K562 (cell line): Measurements from ENCODE around the gene TFPT. TPM values are rescaled to one million over a fixed set of nuclear protein-coding genes. Genes with fewer than 3 reads are reported as not detected.

Experiments used
- ATAC-seq: fragments of 200-7000 bp; cut with Tn5 transposase; 3 replicates; pipeline ENCODE4 v1.9.1; 2020; ENCODE audit warnings: moderate library complexity
- BruUV-seq: library from RNA; stranded (reverse); fragments of 400-500 nt; replicated peaks from 2 replicates; lab custom pipeline; 2021; lab: Mats Ljungman, UMichigan
- CTCF ChIA-PET: fragments of 300-600 bp; formaldehyde crosslinking; extraction: SDS; loops from one replicate; lab custom pipeline; 2021; ENCODE audit warnings: low intra/inter-chr PET ratio; lab: Yijun Ruan, JAX
- POLR2A ChIA-PET: fragments of 300-600, 350-650 bp; sonication (Branson Sonifier 250); formaldehyde crosslinking; extraction: SDS; loops from one replicate; lab custom pipeline; 2021; ENCODE audit warnings: antibody characterized with exemption, inconsistent platforms; lab: Yijun Ruan, JAX
- DNase-seq, 4 experiments: peaks; one replicate each; pipeline versions ENCODE4 v3.0.0 to v3.0.0-alpha.2; 2011 to 2018; ENCODE audit warnings: low spot score in 3 of 4, mixed read lengths in 3 of 4; ENCODE audit errors: extremely low read depth in 1 of 4
- FAIRE-seq: peaks from 2 replicates; lab custom pipeline; 2011; peaks lifted over from hg19 to GRCh38; lab: Jason Lieb, UNC
- H2AFZ ChIP-seq: 2 replicates; pipeline ENCODE4 v1.6.0; 2011; ENCODE audit warnings: low read depth, low read length, control low read depth, inconsistent platforms
- H3K27ac ChIP-seq: fragments of 200-600 bp; 3 replicates; pipeline ENCODE4 v1.8.0; 2011; ENCODE audit warnings: low read depth, mild to moderate bottlenecking, control low read depth, inconsistent platforms, low read length, moderate library complexity, mixed read lengths; ENCODE audit errors: extremely low read depth
- H3K27me3 ChIP-seq, 2 experiments: fragments of 300-600 bp in 1 of 2; 2 replicates in 1 of 2; 3 replicates in 1 of 2; pipeline versions ENCODE4 v1.6.0 to v1.8.0; 2011; ENCODE audit warnings: inconsistent platforms in 2 of 2, low read length in 2 of 2, mild to moderate bottlenecking in 1 of 2, mixed read lengths in 1 of 2, moderate library complexity in 1 of 2; ENCODE audit not compliant: control insufficient read depth in 2 of 2, insufficient read depth in 2 of 2
- H3K36me3 ChIP-seq: fragments of 300-600 bp; 3 replicates; pipeline ENCODE4 v1.8.0; 2011; ENCODE audit warnings: mild to moderate bottlenecking, low read length, inconsistent platforms; ENCODE audit not compliant: control insufficient read depth, insufficient read depth
- H3K4me1 ChIP-seq, 2 experiments: fragments of 200-600 bp in 1 of 2; replicated peaks in 1 of 2; 2 replicates in 1 of 2; 3 replicates in 1 of 2; pipeline versions ENCODE4 v1.5.1 to v1.8.0; 2011; ENCODE audit warnings: inconsistent platforms in 2 of 2, low read length in 2 of 2, mild to moderate bottlenecking in 1 of 2, mixed read lengths in 1 of 2, moderate library complexity in 1 of 2; ENCODE audit not compliant: control insufficient read depth in 2 of 2, insufficient read depth in 2 of 2
- H3K4me2 ChIP-seq: 2 replicates; pipeline ENCODE4 v1.6.1; 2011; ENCODE audit warnings: low read length, control low read depth, inconsistent platforms, mixed read lengths; ENCODE audit not compliant: insufficient read depth
- H3K4me3 ChIP-seq: fragments of 200-600 bp; sonication (generic), shearing (Covaris generic); 2 replicates; pipeline ENCODE4 v1.5.1; 2016; ENCODE audit warnings: control low read depth, inconsistent platforms
- H3K79me2 ChIP-seq: fragments of 200-600 bp; 3 replicates; pipeline ENCODE4 v1.8.0; 2011; ENCODE audit warnings: low read length, inconsistent platforms; ENCODE audit not compliant: control insufficient read depth, insufficient read depth
- H3K9ac ChIP-seq, 2 experiments: 2 replicates each; pipeline versions ENCODE4 v1.6.0 to v1.6.1; 2011; ENCODE audit warnings: low read depth in 2 of 2, low read length in 2 of 2, control low read depth in 1 of 2, inconsistent platforms in 1 of 2, mild to moderate bottlenecking in 1 of 2, mixed read lengths in 1 of 2; ENCODE audit not compliant: insufficient read depth in 1 of 2
- H3K9me1 ChIP-seq: one replicate; pipeline ENCODE4 v1.6.0; 2011; ENCODE audit warnings: inconsistent platforms, mild to moderate bottlenecking, low read length, moderate library complexity; ENCODE audit not compliant: control insufficient read depth, insufficient read depth
- H3K9me3 ChIP-seq: replicated peaks from 2 replicates; pipeline ENCODE4 v1.5.1; 2011; ENCODE audit warnings: low read depth, low read length, inconsistent platforms; ENCODE audit not compliant: control insufficient read depth, insufficient read depth
- H4K20me1 ChIP-seq: replicated peaks from 2 replicates; pipeline ENCODE4 v1.6.1; 2011; ENCODE audit warnings: low read length, inconsistent platforms, mixed read lengths; ENCODE audit not compliant: control insufficient read depth, insufficient read depth
- MCM5 ChIP-seq: fragments of 450-650 bp; IDR thresholded peaks from 2 replicates; pipeline ENCODE4 v1.6.1; 2016; ENCODE audit warnings: low read depth
- WGBS: fragments of 100-300 bp; shearing (Covaris generic); methylation state at CpG from one replicate; pipeline ENCODE4 v1.1.6; 2016; ENCODE audit warnings: low coverage, mixed read lengths; ENCODE audit not compliant: insufficient coverage; ENCODE audit errors: missing lambda C conversion rate; 5-methylcytosine and 5-hydroxymethylcytosine counted together
- in situ Hi-C: fragments of 300-500 bp; cut with MboI; formaldehyde crosslinking; loops from 4 replicates; pipeline ENCODE4 v1.15.0; 2018; ENCODE audit warnings: inconsistent platforms, mixed read lengths
- intact Hi-C: fragments of 100-400 bp; cut with micrococcal nuclease; formaldehyde crosslinking; loops from 2 replicates; pipeline ENCODE4 v1.14.2; 2022
- polyA plus RNA-seq, 8 experiments: library from polyadenylated mRNA; depleted of rRNA in 4 of 8; stranded (reverse) in 5 of 8; unstranded in 3 of 8; fragments of >200 nt; fragmentation: Nextera tagmentation in 2 of 8; fragmentation: Illumina TruSeq in 1 of 8; extraction: Ambion mirVana in 2 of 8; extraction: Trizol in 1 of 8; gene quantifications; 2 replicates each; pipeline versions ENCODE4 v1.2.1 to v1.2.3, GENCODE V29; 2011 to 2014; ENCODE audit warnings: inconsistent platforms in 1 of 8, missing spikeins in 1 of 8
- total RNA-seq, 7 experiments: library from RNA; depleted of rRNA in 6 of 7; stranded (reverse); fragments of >200 nt in 6 of 7; fragmentation: Illumina TruSeq in 2 of 7; extraction: Trizol in 2 of 7; gene quantifications; 2 replicates each; pipeline versions ENCODE4 v1.2.1 to v1.2.3, GENCODE V29; 2011 to 2021; ENCODE audit warnings: low replicate concordance in 1 of 7
- TF ChIP-seq, protein P1 (sequence below): fragments of 450-650 bp; IDR thresholded peaks from 2 replicates; pipeline ENCODE4 v1.6.1; 2016; ENCODE audit warnings: low read depth

The TFPT gene
- total and polyA plus RNA-seq, 9 of the 15 experiments (the other 6 are each of a cell fraction or from before 2014, with no cell fraction given), result 0.72 to 16.4 (median 9.2) TPM

DNA sequence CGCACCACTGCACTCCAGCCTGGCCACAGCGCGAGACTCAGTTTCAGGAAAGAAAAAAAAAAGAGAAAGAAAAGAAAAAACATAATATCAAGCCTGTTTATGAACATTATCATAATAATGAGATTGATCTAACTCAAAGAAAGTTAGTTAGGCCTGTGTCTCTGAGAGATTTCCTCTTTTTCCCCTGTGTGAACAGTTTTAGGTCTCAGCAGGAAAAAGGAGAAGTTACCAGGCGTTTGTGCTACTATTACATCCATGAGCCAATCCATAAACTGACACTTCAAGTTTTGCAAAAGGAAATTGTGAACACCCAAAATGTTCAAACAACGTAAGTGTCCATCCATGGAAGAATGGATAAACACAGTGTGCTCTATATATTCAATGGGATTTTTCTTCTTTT is 38.1 kb downstream of the TFPT start:
- Histone ChIP-seq H3K4me1 (no peaks in the 10 kb centered on the region), H3K79me2 (no peaks in the 10 kb centered on the region), H3K4me2 (no peak overlapping the region), H3K27me3 (peaks cover 9 to 41% of the 10 kb centered on the region in 2 experiments; a peak in 3 of 5 replicates), H3K9ac (no peak overlapping the region), H3K4me3 (no peak overlapping the region), H2AFZ (no peak overlapping the region), H3K27ac (no peak overlapping the region), H4K20me1 (no peaks in the 10 kb centered on the region), H3K9me3 (peaks cover 5% of the 10 kb centered on the region), H3K9me1 (no peaks in the 10 kb centered on the region), H3K36me3 (no peaks in the 10 kb centered on the region)
- DNase-seq (peak in 3 of 4 experiments; percentile 1), ATAC-seq (no peak), FAIRE-seq (no peak)
- TF ChIP-seq MCM5, result no peak
- TF ChIP-seq, protein P1, sequence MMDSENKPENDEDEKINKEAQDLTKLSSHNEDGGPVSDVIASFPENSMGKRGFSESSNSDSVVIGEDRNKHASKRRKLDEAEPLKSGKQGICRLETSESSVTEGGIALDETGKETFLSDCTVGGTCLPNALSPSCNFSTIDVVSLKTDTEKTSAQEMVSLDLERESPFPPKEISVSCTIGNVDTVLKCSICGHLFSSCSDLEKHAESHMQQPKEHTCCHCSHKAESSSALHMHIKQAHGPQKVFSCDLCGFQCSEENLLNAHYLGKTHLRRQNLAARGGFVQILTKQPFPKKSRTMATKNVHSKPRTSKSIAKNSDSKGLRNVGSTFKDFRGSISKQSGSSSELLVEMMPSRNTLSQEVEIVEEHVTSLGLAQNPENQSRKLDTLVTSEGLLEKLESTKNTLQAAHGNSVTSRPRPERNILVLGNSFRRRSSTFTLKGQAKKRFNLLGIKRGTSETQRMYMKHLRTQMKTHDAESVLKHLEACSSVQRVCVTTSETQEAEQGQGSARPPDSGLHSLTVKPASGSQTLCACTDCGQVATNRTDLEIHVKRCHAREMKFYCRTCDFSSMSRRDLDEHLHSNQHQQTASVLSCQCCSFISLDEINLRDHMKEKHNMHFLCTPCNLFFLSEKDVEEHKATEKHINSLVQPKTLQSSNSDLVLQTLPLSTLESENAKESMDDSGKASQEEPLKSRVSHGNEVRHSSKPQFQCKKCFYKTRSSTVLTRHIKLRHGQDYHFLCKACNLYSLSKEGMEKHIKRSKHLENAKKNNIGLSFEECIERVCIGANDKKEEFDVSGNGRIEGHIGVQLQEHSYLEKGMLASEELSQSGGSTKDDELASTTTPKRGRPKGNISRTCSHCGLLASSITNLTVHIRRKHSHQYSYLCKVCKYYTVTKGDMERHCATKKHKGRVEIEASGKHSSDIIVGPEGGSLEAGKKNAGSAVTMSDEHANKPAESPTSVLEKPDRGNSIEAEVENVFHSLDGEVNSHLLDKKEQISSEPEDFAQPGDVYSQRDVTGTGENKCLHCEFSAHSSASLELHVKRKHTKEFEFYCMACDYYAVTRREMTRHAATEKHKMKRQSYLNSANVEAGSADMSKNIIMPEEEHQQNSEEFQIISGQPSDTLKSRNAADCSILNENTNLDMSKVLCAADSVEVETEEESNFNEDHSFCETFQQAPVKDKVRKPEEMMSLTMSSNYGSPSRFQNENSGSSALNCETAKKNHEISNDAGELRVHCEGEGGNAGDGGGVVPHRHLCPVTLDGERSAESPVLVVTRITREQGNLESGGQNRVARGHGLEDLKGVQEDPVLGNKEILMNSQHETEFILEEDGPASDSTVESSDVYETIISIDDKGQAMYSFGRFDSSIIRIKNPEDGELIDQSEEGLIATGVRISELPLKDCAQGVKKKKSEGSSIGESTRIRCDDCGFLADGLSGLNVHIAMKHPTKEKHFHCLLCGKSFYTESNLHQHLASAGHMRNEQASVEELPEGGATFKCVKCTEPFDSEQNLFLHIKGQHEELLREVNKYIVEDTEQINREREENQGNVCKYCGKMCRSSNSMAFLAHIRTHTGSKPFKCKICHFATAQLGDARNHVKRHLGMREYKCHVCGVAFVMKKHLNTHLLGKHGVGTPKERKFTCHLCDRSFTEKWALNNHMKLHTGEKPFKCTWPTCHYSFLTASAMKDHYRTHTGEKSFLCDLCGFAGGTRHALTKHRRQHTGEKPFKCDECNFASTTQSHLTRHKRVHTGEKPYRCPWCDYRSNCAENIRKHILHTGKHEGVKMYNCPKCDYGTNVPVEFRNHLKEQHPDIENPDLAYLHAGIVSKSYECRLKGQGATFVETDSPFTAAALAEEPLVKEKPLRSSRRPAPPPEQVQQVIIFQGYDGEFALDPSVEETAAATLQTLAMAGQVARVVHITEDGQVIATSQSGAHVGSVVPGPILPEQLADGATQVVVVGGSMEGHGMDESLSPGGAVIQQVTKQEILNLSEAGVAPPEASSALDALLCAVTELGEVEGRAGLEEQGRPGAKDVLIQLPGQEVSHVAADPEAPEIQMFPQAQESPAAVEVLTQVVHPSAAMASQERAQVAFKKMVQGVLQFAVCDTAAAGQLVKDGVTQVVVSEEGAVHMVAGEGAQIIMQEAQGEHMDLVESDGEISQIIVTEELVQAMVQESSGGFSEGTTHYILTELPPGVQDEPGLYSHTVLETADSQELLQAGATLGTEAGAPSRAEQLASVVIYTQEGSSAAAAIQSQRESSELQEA, result no peak
- ChIA-PET POLR2A (interaction anchor here (1.7 kb wide), 1 partner anchor 9 kb away, joined by 4 read pairs; no protein-coding TSS in a partner anchor), CTCF (no interaction called here)
- 11% methylated on average over 4 of the region's 5 CpGs for WGBS
- no TSS peak for BruUV-seq
- intact Hi-C loops (no loop called here), in situ Hi-C loops (no loop called here)
